Neural cell (in vitro differentiated cells): ENCODE data around the gene DUSP7. TPM values are rescaled to one million over a fixed set of nuclear protein-coding genes. Genes with fewer than 3 reads are reported as not detected.

Experiments used
- H2AFZ ChIP-seq: fragments of 200-600, 300-800 bp; sonication (generic), shearing (Covaris generic); 2 replicates; pipeline ENCODE4 v1.6.0; 2014; ENCODE audit warnings: low read depth, mild to moderate bottlenecking, antibody characterized with exemption, low read length, moderate library complexity
- H3F3A ChIP-seq: fragments of 200-600 bp; shearing (Covaris generic); 2 replicates; pipeline ENCODE4 v1.6.1; 2016; ENCODE audit warnings: mild to moderate bottlenecking, moderate library complexity, mixed read lengths, antibody characterized with exemption, low read length; ENCODE audit not compliant: insufficient read depth, poor library complexity, severe bottlenecking
- H3K27ac ChIP-seq: fragments of 200-600, 300-800 bp; sonication (generic), shearing (Covaris generic); 2 replicates; pipeline ENCODE4 v1.5.1; 2014; ENCODE audit warnings: mild to moderate bottlenecking, low read length, moderate library complexity
- H3K27me3 ChIP-seq: fragments of 300-800, 200-600 bp; sonication (generic), shearing (Covaris generic); 2 replicates; pipeline ENCODE4 v1.6.0; 2014; ENCODE audit warnings: mild to moderate bottlenecking, low read depth, low read length, moderate library complexity; ENCODE audit not compliant: insufficient read depth
- H3K36me3 ChIP-seq: fragments of 300-800, 200-600 bp; sonication (generic), shearing (Covaris generic); 2 replicates; pipeline ENCODE4 v1.5.1; 2014; ENCODE audit warnings: mild to moderate bottlenecking, antibody characterized with exemption, low read length, moderate library complexity; ENCODE audit not compliant: insufficient read depth
- H3K4me2 ChIP-seq: fragments of 300-800, 200-600 bp; sonication (generic), shearing (Covaris generic); 2 replicates; pipeline ENCODE4 v1.6.0; 2014; ENCODE audit warnings: mild to moderate bottlenecking, low read length
- H3K4me3 ChIP-seq: fragments of 300-800, 200-600 bp; sonication (generic), shearing (Covaris generic); 2 replicates; pipeline ENCODE4 v1.5.1; 2014; ENCODE audit warnings: mild to moderate bottlenecking, low read length, moderate library complexity
- H3K79me2 ChIP-seq: fragments of 200-600 bp; shearing (Covaris generic); replicated peaks from 2 replicates; pipeline ENCODE4 v1.6.0; 2014; ENCODE audit warnings: mild to moderate bottlenecking, low read length, moderate library complexity; ENCODE audit not compliant: insufficient read depth
- H3K9ac ChIP-seq: fragments of 300-800, 200-600 bp; sonication (generic), shearing (Covaris generic); 2 replicates; pipeline ENCODE4 v1.6.1; 2016; ENCODE audit warnings: mild to moderate bottlenecking, low read length, mixed read lengths
- H3K9me2 ChIP-seq: fragments of 200-600 bp; shearing (Covaris generic); 2 replicates; pipeline ENCODE4 v1.6.1; 2016; ENCODE audit warnings: mild to moderate bottlenecking, low read length, mixed read lengths; ENCODE audit not compliant: insufficient read depth
- H3K9me3 ChIP-seq: fragments of 200-600, 300-800 bp; sonication (generic), shearing (Covaris generic); 2 replicates; pipeline ENCODE4 v1.6.1; 2016; ENCODE audit warnings: mild to moderate bottlenecking, mixed run types, low read length, moderate library complexity, mixed read lengths
- H4K20me1 ChIP-seq: fragments of 200-600 bp; shearing (Covaris generic); 2 replicates; pipeline ENCODE4 v1.6.1; 2016; ENCODE audit warnings: mild to moderate bottlenecking, mixed run types; ENCODE audit not compliant: insufficient read depth
- EP300 ChIP-seq: fragments of 450-650 bp; conservative IDR thresholded peaks from 2 replicates; pipeline ENCODE4 v1.6.1; 2014; ENCODE audit warnings: antibody characterized with exemption, mild to moderate bottlenecking, moderate library complexity; ENCODE audit not compliant: poor library complexity, severe bottlenecking
- EZH2 ChIP-seq: fragments of 200-600, 300-800 bp; shearing (Covaris generic), sonication (generic); IDR thresholded peaks from 2 replicates; pipeline ENCODE4 v1.6.1; 2014; ENCODE audit warnings: antibody characterized with exemption, low read length, borderline replicate concordance, mild to moderate bottlenecking; ENCODE audit not compliant: insufficient read depth, poor library complexity, severe bottlenecking
- POLR2AphosphoS5 ChIP-seq: IDR thresholded peaks from 2 replicates; pipeline ENCODE4 v1.6.1; 2012
- REST ChIP-seq: IDR thresholded peaks from 2 replicates; pipeline ENCODE4 v1.6.1; 2012; ENCODE audit warnings: borderline replicate concordance
- SMC3 ChIP-seq: fragments of 450-650 bp; conservative IDR thresholded peaks from 2 replicates; pipeline ENCODE4 v1.6.1; 2014; ENCODE audit warnings: antibody characterized with exemption, mild to moderate bottlenecking, moderate library complexity; ENCODE audit not compliant: poor library complexity
- polyA plus RNA-seq: library from polyadenylated mRNA; depleted of rRNA; stranded (reverse); fragments of >200 nt; gene quantifications from 2 replicates; pipeline ENCODE4 v1.2.3, GENCODE V29; 2014

Gene DUSP7
- polyA plus RNA-seq, 1 donor from 2014 or later = 8.5 TPM

- no peak overlapping the region for H3K9ac ChIP-seq
- H3K9me2 ChIP-seq = no peaks in the 10 kb centered on the region
- H3K79me2 ChIP-seq = no peaks in the 10 kb centered on the region
- H3F3A ChIP-seq = no peaks in the 10 kb centered on the region
- TF ChIP-seq POLR2AphosphoS5 (no peak), EP300 (no peak), SMC3 (no peak), REST (no peak)
- no peak overlapping the region for H3K4me3 ChIP-seq
- no peaks in the 10 kb centered on the region for H3K36me3 ChIP-seq
- H4K20me1 ChIP-seq = no peaks in the 10 kb centered on the region
- H3K27me3 ChIP-seq = no peaks in the 10 kb centered on the region
- H3K27ac ChIP-seq = no peak overlapping the region
- H3K9me3 ChIP-seq = no peaks in the 10 kb centered on the region
- H3K4me2 ChIP-seq = no peak overlapping the region
- H2AFZ ChIP-seq = no peak overlapping the region
Measured at GRCh38 chr3:52072471-52072870, 16.1 kb upstream of the DUSP7 start.

GRCh38 chr3:52072020-52072419, 15.6 kb upstream of the DUSP7 start:
- TF ChIP-seq EZH2 (no peak), EP300 (no peak), POLR2AphosphoS5 (no peak)
- no peak overlapping the region for H3K27ac ChIP-seq
- H3F3A ChIP-seq = no peaks in the 10 kb centered on the region
- H2AFZ ChIP-seq = no peak overlapping the region
- no peaks in the 10 kb centered on the region for H3K27me3 ChIP-seq
- no peaks in the 10 kb centered on the region for H3K79me2 ChIP-seq
- no peaks in the 10 kb centered on the region for H3K9me3 ChIP-seq
- no peaks in the 10 kb centered on the region for H3K9me2 ChIP-seq
- no peaks in the 10 kb centered on the region for H3K36me3 ChIP-seq
- H4K20me1 ChIP-seq = no peaks in the 10 kb centered on the region
- H3K4me3 ChIP-seq = no peak overlapping the region
- no peak overlapping the region for H3K4me2 ChIP-seq
- H3K9ac ChIP-seq = no peak overlapping the region

GRCh38 chr3:52070724-52071621, 14.6 kb upstream of the DUSP7 start:
- Histone ChIP-seq H4K20me1 (no peaks in the 10 kb centered on the region), H3K9me3 (no peaks in the 10 kb centered on the region), H3K9me2 (no peaks in the 10 kb centered on the region), H3K9ac (no peak overlapping the region), H3K4me3 (no peak overlapping the region), H3F3A (no peaks in the 10 kb centered on the region), H3K79me2 (no peaks in the 10 kb centered on the region), H3K27ac (no peak overlapping the region), H3K27me3 (no peaks in the 10 kb centered on the region), H3K36me3 (no peaks in the 10 kb centered on the region), H2AFZ (no peak overlapping the region), H3K4me2 (no peak overlapping the region)
- TF ChIP-seq EZH2 = no peak
